Activated CD4-positive, alpha-beta T cell treated with anti-CD3 and anti-CD28 coated beads, Interleukin-2, Interleukin-4, amounts not matched to agents 100 ng/mL and 50 ng/mL, durations not matched to agents 16 hours and 8 hours (primary cell): Measurements from ENCODE around the gene ANKRD44.

ENCODE experiments used
- DNase-seq: peaks from one replicate; pipeline ENCODE4 v3.0.0-alpha.2; 2020; ENCODE audit warnings: low spot score

Gene ANKRD44

DNA sequence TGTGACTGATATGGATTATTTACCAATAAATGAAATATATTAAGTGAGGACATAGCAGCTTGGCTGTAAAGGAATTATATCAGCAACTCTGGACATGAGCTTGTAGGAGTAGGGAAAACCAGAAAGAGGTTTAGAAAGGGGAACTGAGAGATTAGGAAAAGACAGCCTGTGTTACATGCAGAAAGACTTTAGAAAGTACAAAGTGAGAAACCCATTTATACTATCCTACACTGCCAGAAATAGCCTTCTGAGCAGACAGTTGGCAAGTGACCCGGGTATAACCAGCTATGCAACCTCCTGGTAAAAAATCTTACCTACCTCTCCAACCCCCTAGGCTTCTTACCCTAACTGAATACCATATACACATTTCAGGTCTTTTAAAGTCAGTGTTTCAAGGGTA is 134.1 kb downstream of the ANKRD44 start:
- no peak for DNase-seq

- DNase-seq, result no peak
Observed at GRCh38 chr2:197174539-197175094, 136.0 kb downstream of the ANKRD44 start.

DNA sequence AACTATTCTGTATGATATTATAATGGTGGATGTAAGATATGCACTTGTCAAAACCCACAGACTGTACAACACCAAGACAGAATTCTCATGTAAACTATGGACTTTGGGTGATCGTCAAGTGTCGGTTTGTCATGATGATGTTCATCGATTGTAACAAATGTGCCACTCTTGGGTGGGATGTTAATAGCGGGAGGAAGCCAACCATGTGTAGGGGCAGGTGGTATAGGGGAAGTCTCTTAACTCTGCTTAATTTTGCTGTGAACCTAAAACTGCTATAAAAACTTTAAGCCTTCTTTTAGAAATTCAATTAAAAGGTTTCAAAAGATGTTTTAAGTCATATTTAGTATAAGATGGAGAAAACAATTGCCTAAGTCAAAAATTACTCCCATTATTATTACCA is 139.0 kb downstream of the ANKRD44 start:
- no peak for DNase-seq

- DNase-seq, result no peak
Observed at GRCh38 chr2:197170208-197170607, 140.4 kb downstream of the ANKRD44 start.

DNA sequence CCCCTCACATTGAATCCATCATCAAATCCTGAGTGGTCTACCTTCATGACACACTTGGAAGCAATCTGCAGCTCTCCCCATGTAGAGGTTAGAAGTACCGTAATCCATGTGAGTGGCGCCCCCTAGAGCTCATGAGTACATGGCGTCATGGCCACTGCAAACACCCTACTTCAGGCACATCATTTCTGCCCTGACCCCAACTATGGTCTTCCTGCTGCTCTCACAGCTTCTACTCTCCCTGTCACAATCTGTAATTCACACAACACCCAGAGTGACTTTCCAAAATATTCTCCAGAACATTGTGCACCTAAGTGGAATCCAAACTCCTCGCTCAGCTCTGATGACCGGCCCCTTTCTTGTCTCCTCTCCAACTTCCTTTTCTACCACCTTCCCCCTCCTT is 141.9 kb downstream of the ANKRD44 start:
- peak; percentile 66 for DNase-seq

- DNase-seq, result no peak
Observed at GRCh38 chr2:197167608-197168314, 142.8 kb downstream of the ANKRD44 start.

- no peak for DNase-seq
Observed at GRCh38 chr2:197165020-197165419, 145.6 kb downstream of the ANKRD44 start.

- no peak for DNase-seq
Observed at GRCh38 chr2:197164141-197164754, 146.3 kb downstream of the ANKRD44 start.

DNA sequence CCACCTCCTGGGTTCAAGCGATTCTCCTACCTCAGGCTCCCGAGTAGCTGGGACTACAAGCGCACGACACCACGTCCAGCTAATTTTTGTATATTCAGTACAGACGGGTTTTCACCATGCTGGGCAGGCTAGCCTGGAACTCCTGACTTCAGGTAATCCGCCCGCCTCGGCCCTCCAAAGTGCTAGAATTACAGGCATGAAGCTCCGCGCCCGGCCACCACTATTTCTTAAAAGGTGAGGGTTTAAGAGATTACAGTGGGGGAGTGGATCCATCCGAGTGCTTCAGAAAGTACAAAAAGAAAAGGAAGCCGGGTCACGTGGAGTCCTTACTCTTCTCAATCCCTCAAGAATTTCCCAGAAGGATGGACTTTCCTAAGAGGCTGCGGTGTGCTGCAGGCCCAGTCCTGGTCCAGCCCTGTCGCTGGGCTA is 146.9 kb downstream of the ANKRD44 start:
- DNase-seq, result no peak

DNA sequence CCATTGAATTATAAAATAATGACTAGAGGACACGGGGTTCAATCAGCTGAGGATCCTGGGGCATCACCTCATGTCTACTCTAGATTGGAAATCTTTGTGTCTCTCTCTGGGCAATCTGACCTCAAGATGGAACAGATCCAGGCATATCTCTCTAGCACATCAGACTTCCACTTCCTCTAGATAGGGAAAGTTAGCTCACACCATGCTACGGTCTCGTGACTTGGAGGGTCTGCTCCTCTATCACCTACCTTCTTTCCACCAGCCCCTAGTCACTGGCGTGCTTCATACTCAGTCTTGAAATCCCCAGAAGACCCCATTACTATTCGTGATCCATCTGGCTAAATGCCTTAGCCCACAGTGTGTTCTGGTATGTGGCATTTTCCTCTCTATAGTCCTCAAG is 148.8 kb downstream of the ANKRD44 start:
- no peak for DNase-seq

- DNase-seq, result peak; percentile 73
Observed at GRCh38 chr2:197159661-197160211, 150.8 kb downstream of the ANKRD44 start.

DNA sequence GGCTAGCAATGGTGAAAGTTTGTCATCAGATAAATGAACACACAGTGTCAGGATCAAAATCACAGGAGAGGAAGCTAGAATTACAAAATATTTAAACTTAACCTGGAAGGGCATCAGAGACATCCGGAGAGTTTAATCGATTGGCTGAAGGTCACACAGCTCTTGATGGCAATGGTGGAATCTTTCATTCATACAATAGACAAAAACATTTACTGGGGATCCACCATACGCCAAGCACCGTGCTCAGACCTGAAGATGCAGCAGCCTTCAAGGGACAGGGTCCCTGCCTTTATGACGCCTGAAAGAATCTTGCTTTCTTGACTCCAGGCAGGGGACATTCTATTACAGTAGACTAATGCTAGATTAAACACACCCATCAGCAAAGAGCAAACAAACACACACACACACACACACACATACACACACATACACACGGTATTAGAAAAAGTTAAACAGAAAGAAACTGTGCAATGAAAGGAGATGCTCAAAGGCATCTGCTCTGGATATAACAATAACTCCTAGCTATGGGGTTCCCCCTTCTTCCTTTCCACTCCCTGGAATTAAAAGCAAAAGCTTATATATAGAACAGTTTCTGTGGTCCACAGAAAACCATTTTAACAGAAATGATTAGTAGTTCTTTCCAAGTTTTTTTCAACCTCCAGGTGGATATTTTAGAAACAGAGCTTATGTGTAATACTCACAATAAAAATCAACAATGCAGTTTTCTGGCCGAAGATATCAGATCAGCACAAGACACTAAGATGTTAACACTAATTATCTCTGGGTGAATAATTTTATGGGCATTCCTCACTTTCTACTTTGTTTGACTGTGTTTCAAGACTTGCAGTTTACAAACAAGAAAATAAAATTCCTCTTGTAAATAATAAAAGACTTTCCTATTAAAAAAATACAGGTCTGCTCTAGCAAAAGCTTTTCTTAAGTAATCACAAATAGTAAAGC is 151.7 kb downstream of the ANKRD44 start:
- DNase-seq, result no peak

DNA sequence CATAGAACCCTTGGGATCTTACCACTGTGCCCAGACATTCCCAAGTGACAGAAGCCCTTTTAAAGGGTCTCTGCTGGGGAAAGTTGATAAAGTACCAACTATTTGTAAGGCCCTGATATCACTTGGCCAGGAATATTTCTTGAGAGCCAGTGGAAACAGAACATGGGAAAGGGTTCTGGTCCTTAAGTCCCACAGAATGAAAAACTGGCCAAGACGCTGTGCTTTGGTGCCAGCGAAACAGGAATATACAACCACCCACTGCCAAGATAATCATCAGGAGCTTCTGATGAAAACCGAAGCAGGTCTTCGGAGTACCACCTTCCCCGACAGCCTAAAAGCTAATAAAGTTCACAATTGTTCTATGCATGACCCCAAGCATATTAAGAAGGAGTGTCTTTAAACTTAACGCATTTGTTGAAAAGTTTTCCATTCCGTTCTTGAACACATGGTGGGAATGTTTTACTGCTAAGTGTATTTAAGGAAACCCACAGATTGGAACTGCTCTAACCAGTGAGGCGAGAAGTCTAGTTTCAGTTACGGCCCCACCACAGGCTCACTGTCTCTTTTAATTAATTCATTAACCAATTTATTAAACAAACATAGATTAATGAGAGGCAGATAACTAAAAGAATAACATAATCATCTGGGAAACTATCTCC is 152.6 kb downstream of the ANKRD44 start:
- no peak for DNase-seq

GRCh38 chr2:197156771-197157170 is 153.8 kb downstream of the ANKRD44 start:
- no peak for DNase-seq

GRCh38 chr2:197152451-197153228 is 157.9 kb downstream of the ANKRD44 start:
- DNase-seq, result no peak

GRCh38 chr2:197149546-197149945 is 161.0 kb downstream of the ANKRD44 start:
- DNase-seq, result no peak

DNA sequence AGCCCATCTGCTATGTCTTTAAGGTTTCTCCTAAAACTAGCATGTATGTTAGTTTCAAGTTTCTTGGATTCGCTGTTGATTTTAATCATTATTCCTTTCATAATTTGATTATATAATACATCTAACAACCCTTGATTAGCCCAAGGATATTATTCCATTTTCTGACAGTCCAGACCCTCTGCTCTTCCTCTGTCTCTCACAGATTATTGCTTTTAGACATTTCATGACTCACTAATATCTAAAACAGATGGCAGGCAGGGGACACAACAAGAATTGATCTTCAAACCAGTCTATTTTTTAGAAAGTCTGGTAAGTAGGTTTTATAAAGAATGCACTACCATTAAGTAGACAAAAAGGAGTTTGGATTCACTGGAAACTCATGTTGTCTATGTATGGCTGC is 162.2 kb downstream of the ANKRD44 start:
- DNase-seq, result no peak

DNA sequence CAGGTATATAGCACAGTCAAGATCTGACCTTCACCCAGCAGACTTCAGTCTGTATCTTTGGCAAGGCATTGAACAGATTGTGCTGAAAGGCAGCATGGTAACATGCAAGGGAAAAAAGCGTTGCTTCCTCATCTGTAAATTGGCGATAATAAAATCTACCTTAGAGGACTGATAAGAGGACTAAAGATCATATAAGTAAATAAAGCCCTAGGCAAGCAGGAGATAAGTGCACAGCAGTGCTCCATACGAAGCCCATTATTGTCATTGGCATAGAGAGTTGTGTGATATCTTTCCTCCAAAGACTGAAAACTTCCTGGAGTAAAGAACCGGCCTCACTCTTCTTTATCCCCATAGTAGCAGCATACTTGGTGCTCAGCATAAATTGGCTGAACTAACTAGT is 162.6 kb downstream of the ANKRD44 start:
- DNase-seq, result no peak

DNA sequence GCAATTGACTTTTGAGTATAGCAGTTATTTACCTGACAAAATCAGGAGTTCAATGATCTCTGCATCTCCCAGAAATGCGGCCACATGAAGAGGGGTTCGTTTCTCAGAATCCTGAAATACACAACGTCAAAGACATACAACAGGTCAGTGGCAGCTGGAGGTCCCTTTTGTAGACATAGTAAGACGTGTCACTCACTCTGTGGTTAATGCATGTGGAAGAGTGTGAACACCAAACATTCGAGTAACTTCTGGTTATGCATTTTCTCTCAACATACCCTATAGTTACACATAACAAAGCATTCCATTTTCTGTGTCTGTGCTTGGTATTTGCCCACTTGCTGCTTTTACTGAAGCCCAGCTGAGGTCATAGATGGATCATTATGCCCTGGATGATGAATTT is 163.6 kb downstream of the ANKRD44 start:
- no peak for DNase-seq

DNA sequence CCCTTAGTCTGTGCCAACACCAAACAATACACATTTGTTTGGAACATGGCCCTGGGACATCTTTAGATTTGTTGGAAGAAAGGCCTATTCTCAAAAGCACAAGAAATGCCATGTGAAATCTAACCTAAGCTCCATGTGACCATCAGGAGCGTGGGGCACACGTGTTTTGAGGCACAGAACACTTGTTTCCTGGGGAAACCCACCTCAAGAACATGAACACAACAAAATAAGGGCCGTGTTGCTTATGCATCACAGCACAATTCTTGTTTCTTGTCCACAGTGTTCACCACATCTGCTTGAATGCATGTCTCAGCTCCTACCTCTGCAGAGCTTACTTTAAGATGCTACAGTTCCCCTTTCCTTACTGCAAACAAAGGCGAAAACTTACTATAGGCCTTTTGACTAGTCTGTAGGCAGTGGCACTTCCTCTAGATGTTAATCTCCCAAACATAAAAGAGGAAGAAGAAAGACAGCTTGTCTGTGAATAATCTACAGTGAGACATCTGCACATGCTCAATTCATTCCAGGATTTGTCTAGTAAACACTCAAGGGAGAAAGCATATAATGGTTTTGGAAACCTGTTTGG is 165.0 kb downstream of the ANKRD44 start:
- DNase-seq, result no peak
